Measurements from ENCODE around the gene ZBTB40. TPM values are rescaled to one million over a fixed set of nuclear protein-coding genes. Genes with fewer than 3 reads are reported as not detected.

The ZBTB40 gene
- total RNA-seq, 1 experiment from 2014 or later = 16.3 TPM

GRCh38 chr1:22535399-22535798 lies 83.7 kb downstream of the ZBTB40 start:
- no peaks in the 10 kb centered on the region for H3K9me3 Mint-ChIP-seq
- H3K27ac Mint-ChIP-seq = peak overlapping the region in 1 of 3 experiments; percentile 19; a peak in 1 of 7 replicates
- H3K4me2 ChIP-seq (ENCODE audit: insufficient read depth, insufficient read length, low read length) = no peak overlapping the region
- H3K27ac ChIP-seq (ENCODE audit: insufficient read length, low read depth, low read length) = no peak overlapping the region
- H3T11ph ChIP-seq (ENCODE audit: low read length) = no peak overlapping the region
- no peak overlapping the region for H2AFZ ChIP-seq (ENCODE audit: low read length)
- no peaks in the 10 kb centered on the region for H3K27me3 Mint-ChIP-seq (ENCODE audit: low read depth)
- H2BK120ac ChIP-seq (ENCODE audit: low read depth, low read length, poor library complexity, severe bottlenecking) = no peak overlapping the region
- no peak overlapping the region for H3K18ac ChIP-seq (ENCODE audit: insufficient read length, low read depth, low read length)
- H3K4ac ChIP-seq (ENCODE audit: low read depth, low read length) = no peak overlapping the region
- no peak overlapping the region for H4K5ac ChIP-seq (ENCODE audit: insufficient read length, low read depth, low read length)
- no peak overlapping the region for H2AK5ac ChIP-seq (ENCODE audit: insufficient read length, low read length)
- no peak for DNase-seq
- no peaks in the 10 kb centered on the region for H3K9me3 ChIP-seq (ENCODE audit: control insufficient read depth, low read depth, low read length)
- no peak overlapping the region for H4K91ac ChIP-seq (ENCODE audit: insufficient read length, low read depth, low read length)
- no peak overlapping the region for H3K56ac ChIP-seq (ENCODE audit: insufficient read length, low read depth, low read length)
- no peaks in the 10 kb centered on the region for H3K4me1 ChIP-seq (ENCODE audit: insufficient read depth, low read length)
- H4K8ac ChIP-seq (replicated peaks; ENCODE audit: insufficient read length, low read depth, low read length) = no peak overlapping the region
- H3K9ac ChIP-seq (ENCODE audit: extremely low read depth, insufficient read length, low read length) = no peak overlapping the region
- H3K14ac ChIP-seq (ENCODE audit: insufficient read depth, low read length) = no peak overlapping the region
- no peak overlapping the region for H2BK12ac ChIP-seq (ENCODE audit: insufficient read length, low read depth, low read length)
- H2BK5ac ChIP-seq (ENCODE audit: insufficient read length, low read length) = no peak overlapping the region
- H3K23ac ChIP-seq (ENCODE audit: insufficient read length, low read depth, low read length) = no peak overlapping the region
- H3K79me1 ChIP-seq (ENCODE audit: insufficient read depth, low read depth, low read length, poor library complexity, severe bottlenecking) = no peaks in the 10 kb centered on the region
- no peak overlapping the region for H2BK15ac ChIP-seq (ENCODE audit: low read depth, low read length)
- H4K20me1 ChIP-seq (ENCODE audit: control insufficient read depth, insufficient read depth, insufficient read length) = no peaks in the 10 kb centered on the region
- H3K79me2 ChIP-seq (ENCODE audit: insufficient read depth, low read length) = no peaks in the 10 kb centered on the region
- H3K27me3 ChIP-seq (ENCODE audit: insufficient read depth, low read length) = no peaks in the 10 kb centered on the region
- H3K4me1 Mint-ChIP-seq = peaks cover 0 to 4% of the 10 kb centered on the region in 2 experiments; a peak in 1 of 4 replicates
- no peak overlapping the region for H3K4me3 Mint-ChIP-seq
- TF ChIP-seq CTCF (conservative IDR thresholded peaks at IDR 0.05) = no peak
- WGBS (ENCODE audit: extremely low coverage, insufficient read length, low lambda C conversion rate) = no CpG with 5 or more reads among the region's 6 CpGs
- H3K23me2 ChIP-seq (ENCODE audit: insufficient read length, low read depth, low read length, poor library complexity, severe bottlenecking) = no peaks in the 10 kb centered on the region
- no peak overlapping the region for H2BK20ac ChIP-seq (ENCODE audit: low read depth, low read length, poor library complexity, severe bottlenecking)
- no peaks in the 10 kb centered on the region for H3K36me3 Mint-ChIP-seq (ENCODE audit: insufficient read depth in 1 of 3, low read depth in 3 of 3)
